GM12873 (cell line): ENCODE results near the gene CLEC16A.

ENCODE experiments used
- TF ChIP-seq, protein P1 (sequence below): IDR thresholded peaks from 2 replicates; pipeline ENCODE4 v1.5.1; 2012; ENCODE audit warnings: low read depth, mild to moderate bottlenecking, moderate library complexity, low read length, control low read depth; ENCODE audit not compliant: insufficient read depth; ENCODE audit errors: missing control alignments

CLEC16A gene

DNA sequence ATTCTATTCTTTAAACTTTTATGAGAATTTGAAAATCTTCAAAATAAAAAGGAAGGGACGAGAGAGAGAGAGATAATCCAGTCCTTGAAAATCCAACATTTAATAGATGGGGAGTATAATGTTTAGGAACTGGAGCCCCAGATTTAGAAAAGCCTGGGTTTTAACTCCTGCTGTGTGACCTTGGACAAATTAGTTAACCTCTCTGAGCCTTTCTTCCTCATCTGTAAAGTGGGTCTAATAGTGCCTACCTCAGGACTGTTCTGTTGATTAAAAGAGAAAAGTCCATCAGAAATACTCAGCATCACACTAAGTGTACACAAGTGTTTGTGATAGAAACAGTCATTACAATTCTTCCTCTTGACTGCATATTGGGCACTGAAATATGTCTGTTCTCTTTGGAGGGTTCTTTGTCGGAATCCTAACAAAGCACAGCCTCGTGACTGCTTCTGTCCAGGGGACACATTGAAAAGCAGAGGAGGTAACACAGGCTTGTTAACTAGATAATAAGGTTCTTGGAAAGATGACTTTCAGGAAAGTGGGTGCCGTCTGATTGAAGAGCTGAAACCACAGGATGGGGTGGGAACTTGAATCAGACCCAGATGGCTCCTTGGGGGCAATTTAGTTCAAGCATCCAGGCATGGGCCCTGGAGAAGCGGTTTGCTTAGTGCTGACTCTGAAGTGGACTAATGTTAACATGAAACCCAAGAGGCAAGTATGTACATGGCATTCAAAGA lies 128.2 kb downstream of the CLEC16A start:
- TF ChIP-seq, protein P1, sequence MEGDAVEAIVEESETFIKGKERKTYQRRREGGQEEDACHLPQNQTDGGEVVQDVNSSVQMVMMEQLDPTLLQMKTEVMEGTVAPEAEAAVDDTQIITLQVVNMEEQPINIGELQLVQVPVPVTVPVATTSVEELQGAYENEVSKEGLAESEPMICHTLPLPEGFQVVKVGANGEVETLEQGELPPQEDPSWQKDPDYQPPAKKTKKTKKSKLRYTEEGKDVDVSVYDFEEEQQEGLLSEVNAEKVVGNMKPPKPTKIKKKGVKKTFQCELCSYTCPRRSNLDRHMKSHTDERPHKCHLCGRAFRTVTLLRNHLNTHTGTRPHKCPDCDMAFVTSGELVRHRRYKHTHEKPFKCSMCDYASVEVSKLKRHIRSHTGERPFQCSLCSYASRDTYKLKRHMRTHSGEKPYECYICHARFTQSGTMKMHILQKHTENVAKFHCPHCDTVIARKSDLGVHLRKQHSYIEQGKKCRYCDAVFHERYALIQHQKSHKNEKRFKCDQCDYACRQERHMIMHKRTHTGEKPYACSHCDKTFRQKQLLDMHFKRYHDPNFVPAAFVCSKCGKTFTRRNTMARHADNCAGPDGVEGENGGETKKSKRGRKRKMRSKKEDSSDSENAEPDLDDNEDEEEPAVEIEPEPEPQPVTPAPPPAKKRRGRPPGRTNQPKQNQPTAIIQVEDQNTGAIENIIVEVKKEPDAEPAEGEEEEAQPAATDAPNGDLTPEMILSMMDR: no peak

DNA sequence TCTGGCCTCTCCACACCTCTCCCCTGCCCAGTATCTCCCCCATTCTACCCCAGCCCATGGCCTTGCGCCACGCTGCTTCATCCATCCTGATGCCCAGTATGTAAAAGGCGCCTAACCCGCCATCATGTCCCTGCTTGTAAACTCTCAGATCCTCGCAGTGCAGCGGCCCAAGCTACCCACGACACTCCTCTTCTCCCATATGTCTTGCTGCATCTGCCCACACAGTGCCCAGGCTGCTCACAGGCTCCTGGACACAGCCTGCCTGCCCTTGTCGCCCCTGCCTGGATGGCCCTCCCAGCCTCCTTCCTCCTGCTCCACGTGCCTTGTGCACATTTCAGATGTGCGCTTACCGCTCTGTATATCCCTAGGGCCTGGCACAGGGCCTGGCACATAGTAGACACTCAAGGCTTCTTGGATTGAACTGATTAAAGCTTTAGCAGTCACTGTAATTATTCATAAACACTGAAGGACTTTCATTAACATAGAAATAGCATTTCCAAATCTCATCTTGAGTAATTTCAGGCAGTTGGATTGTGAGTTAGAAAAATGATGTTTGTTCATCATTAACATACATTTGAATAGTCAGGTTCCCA lies 129.1 kb downstream of the CLEC16A start:
- TF ChIP-seq, protein P1: no peak

DNA sequence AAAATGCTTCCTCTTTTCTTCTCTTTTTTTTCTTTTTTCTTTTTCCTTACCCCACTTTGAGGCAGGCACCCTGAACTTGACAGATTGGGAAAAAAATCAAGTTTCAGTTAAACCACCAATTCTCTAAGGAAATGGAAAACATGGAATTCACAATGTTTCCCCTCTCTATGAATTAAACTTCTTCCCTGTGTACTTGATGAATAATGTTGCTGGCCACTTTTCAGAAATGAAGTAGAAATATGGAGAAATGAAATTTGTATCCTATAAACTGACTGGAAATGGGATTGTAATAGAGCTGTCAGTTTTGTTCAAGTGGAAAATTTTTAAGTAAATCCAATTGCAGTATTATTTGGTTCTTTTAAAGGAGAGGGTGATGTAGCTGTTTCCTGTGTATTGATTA lies 129.8 kb downstream of the CLEC16A start:
- TF ChIP-seq, protein P1: no peak

DNA sequence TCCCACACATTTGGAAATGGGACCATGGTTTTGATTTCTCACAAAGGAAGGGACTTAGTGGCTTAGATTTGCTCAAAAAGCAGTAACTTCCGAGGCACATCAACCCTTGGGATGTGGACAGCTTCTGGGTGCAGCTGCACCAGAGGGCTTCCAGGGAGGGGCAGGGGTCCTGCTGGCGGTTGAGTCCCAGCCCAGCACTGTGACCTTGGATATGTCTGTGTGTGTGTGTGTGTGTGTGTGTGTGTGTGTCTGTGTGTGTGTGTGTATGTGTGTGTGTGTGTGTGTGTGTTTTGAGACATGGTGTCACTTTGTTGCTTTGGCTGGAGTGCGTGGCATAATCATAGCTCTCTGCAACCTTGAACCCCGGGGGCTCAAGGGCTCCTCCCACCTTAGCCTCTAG lies 130.8 kb downstream of the CLEC16A start:
- TF ChIP-seq, protein P1: no peak

DNA sequence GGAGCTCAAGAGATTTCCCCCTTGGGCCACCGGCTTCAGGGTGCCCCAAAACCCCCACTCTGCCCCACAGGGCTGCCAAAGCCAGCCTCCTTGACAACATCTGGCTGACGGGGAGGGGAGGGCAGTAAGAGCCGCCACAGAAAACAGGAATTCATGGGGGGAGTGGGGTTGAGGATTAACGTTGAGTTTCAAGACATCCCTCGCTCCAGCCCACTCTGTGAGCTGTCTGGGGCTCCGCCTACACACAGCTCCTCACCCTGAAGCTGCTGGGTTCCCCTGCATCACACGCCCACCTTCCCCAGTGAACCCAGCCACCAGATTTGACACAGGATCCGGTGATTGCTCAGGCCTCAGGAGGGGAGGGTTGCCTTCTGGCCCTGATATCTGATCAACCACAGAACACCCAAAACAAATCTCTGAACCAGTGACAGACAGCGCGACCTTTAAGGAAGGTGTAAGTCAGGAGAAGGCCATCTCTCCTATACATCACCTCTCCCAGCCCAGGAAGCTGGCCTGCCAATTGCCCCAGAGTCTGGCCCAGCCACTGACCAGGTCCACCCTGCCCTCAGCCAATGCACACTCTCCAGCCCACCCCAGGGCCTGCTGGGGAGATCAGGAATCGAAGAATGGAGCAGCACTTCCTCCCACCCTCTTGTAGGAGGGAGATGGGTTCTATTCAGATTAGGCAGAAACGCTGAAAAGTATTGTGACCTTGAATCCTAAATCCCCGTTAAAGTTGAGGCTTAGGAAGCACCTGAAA lies 132.1 kb downstream of the CLEC16A start:
- TF ChIP-seq, protein P1: no peak

DNA sequence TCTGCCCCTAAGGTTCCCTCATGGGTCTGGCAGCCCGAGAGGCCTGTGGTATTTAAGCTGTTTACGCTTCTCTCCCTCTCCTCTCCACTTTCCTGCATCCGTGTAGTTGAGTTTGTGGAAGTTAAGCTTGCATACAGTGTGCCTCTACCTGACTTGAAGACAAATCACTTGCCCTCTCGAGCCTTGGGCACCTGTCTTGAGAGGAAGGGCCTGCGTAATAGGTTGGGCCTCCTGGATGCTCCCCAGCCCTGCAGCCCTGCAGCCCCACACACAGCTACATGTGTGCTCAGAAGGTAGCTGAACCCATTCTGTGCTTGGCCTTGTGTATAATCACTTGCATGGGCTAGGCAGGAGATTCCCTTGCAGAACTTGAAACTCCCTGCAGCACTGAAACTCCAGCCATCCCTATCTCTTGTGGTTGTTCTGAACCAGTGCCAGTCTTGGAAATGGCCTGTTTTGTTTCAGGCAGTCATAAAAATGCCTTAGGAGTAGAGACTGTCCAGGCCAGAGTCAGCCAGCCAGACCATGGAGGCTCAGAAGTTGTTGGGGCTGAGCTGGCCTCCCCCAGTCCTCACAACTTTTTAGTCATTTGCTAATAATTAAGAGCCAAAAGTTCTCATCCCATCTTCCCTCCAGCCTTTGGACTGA lies 134.6 kb downstream of the CLEC16A start:
- TF ChIP-seq, protein P1: no peak

DNA sequence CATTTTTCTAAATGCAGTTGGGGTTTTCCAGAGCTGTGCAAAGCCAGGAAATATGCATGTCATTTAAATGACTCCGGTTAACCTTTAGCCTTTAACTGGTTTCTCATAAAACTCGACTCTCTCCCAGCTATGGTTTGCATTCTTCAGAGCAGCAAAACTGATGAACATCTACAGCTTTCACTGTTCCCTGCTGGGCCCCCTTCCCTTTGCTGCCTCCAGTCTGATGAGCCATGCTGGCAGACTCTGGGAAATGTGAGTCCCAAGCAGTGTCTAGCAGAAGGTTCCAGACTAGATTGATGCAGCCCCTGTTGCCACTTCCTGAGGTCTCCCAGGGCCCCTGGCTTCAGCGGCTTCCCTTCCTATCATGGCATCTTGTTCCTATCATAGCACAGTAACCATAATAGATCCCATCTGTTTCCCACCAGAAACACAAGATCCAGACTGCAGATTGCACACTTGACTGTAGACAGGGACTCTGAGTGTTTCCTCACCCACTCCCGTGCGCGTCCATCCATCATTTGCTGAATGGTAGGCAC lies 135.4 kb downstream of the CLEC16A start:
- TF ChIP-seq, protein P1: no peak
